ENCODE data around the gene CCDC70. TPM values are rescaled to one million over a fixed set of nuclear protein-coding genes. Genes with fewer than 3 reads are reported as not detected.

Gene CCDC70
- total RNA-seq, 4 donors from 2014 or later = not detected

DNA sequence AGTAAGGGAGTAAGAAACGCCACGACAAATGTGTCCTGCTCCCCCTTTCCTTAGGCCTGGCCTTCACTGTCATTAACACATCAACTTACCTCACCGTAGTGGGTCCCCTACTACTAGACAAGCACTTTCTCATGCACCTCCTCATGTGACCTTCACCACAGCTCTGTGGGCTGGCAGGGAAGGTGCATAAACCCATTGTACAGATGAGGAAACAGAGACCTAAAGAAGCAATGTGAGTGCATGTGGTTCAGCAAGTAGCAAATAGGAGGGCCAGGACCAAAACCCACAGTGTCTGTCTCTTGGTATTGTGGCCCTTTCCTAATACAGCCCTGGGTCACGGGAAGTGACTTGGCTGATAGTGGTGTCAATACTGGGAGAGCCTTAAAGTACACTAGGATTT, 5.3 kb downstream of the CCDC70 start:
- H3K27ac ChIP-seq = no peak overlapping the region
- no peaks in the 10 kb centered on the region for H3K27me3 ChIP-seq
- H3K4me3 ChIP-seq = no peak overlapping the region
- no peak for DNase-seq
- H3K9me3 ChIP-seq = no peaks in the 10 kb centered on the region
- H3K36me3 ChIP-seq = no peaks in the 10 kb centered on the region
- no peaks in the 10 kb centered on the region for H3K4me1 ChIP-seq
- TF ChIP-seq POLR2A (IDR thresholded peaks at IDR 0.05) = no peak
- TF ChIP-seq, protein P1, sequence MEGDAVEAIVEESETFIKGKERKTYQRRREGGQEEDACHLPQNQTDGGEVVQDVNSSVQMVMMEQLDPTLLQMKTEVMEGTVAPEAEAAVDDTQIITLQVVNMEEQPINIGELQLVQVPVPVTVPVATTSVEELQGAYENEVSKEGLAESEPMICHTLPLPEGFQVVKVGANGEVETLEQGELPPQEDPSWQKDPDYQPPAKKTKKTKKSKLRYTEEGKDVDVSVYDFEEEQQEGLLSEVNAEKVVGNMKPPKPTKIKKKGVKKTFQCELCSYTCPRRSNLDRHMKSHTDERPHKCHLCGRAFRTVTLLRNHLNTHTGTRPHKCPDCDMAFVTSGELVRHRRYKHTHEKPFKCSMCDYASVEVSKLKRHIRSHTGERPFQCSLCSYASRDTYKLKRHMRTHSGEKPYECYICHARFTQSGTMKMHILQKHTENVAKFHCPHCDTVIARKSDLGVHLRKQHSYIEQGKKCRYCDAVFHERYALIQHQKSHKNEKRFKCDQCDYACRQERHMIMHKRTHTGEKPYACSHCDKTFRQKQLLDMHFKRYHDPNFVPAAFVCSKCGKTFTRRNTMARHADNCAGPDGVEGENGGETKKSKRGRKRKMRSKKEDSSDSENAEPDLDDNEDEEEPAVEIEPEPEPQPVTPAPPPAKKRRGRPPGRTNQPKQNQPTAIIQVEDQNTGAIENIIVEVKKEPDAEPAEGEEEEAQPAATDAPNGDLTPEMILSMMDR (IDR thresholded peaks at IDR 0.05) = no peak

DNA sequence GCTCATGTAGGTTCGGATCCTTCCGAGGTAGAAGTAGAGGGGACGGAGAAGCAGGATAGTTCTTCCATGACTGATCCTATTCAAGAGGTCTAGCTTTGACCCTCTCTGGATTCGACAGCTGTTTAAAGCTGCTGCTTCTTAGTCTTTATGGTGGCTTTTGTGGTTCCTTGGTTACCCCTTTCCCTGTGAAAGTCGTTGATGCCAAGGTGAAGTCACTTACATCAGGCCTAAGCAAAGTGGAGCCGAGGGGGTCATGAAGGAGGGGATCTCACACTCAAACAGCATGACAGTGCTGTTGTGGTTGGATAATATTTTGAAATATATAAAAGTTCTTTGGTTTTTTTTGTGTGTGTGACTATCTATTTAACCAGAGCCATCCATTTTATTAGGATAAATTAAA, 8.1 kb downstream of the CCDC70 start:
- H3K27ac ChIP-seq = no peak overlapping the region
- DNase-seq = no peak
- TF ChIP-seq, protein P1 (IDR thresholded peaks at IDR 0.05) = no peak
- no peak for TF ChIP-seq POLR2A (IDR thresholded peaks at IDR 0.05)

DNA sequence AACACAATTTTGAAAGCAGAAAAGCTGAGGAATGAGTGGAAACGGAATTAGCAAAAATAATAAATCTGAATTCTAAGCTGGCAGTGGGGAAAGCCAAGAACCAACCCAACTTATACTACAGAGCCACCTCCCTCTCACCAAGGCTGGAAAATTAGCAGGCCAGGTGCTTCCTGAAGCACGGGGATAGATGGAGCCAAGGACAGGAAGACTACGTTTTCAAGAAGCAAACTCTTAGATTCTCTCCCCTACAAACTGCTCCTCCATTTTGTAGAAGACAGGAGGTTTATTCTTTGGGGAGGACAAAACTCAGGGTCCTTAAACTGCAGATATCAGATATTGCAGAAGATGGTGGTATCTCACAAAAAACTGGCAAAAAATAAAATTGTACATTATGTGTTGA, 8.8 kb downstream of the CCDC70 start:
- no peak for DNase-seq
- H3K4me3 ChIP-seq = no peak overlapping the region
- H3K36me3 ChIP-seq = no peaks in the 10 kb centered on the region

More for the DNA sequence above, 8.1 kb downstream of the CCDC70 start:
- no peak overlapping the region for H3K4me3 ChIP-seq
- no peaks in the 10 kb centered on the region for H3K4me1 ChIP-seq
- H3K27me3 ChIP-seq = no peaks in the 10 kb centered on the region
- no peaks in the 10 kb centered on the region for H3K9me3 ChIP-seq
- H3K36me3 ChIP-seq = no peaks in the 10 kb centered on the region

DNA sequence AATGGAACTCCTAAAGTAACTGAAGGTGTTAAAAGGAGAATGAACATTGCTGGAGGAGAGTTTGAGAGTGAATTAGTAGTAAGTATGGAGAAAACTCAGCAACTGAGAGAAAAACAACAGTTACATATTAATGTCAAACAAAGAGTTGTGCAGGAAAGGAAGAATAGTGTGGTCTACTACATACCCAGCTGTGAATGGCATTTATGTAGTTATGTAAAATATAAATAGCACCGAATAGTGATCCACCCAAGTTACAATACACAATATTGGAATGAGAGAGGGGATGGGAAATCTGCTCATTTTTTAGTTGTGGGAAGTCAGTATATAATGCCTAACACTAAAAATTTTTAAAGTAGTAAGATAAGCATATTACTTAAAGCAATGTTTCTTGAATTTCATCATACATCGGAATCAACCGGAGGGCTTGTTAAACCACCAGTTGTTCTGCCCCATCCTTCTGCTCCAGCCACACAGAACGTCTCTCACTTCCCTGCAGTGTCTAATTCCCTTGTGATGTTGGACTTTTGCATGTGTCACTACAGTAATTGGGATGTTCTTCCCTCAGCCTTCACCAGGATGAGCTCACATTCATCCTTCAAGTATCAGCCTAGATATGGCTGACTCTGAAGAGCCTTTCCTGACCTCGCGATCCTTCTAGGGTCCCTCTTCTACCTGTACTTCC, 11.5 kb downstream of the CCDC70 start:
- no peaks in the 10 kb centered on the region for H3K36me3 ChIP-seq
- no peak overlapping the region for H3K27ac ChIP-seq
- DNase-seq = no peak
- H3K9me3 ChIP-seq = no peaks in the 10 kb centered on the region
- TF ChIP-seq POLR2A (IDR thresholded peaks at IDR 0.05) = no peak
- TF ChIP-seq, protein P1 (IDR thresholded peaks at IDR 0.05) = no peak
- no peaks in the 10 kb centered on the region for H3K27me3 ChIP-seq
- no peaks in the 10 kb centered on the region for H3K4me1 ChIP-seq
- H3K4me3 ChIP-seq = no peak overlapping the region

More for the DNA sequence above, 8.8 kb downstream of the CCDC70 start:
- Histone ChIP-seq H3K4me1 (no peaks in the 10 kb centered on the region), H3K27me3 (no peaks in the 10 kb centered on the region), H3K9me3 (no peaks in the 10 kb centered on the region), H3K27ac (no peak overlapping the region)
- no peak for TF ChIP-seq POLR2A (IDR thresholded peaks at IDR 0.05)
- TF ChIP-seq, protein P1 (IDR thresholded peaks at IDR 0.05) = no peak

DNA sequence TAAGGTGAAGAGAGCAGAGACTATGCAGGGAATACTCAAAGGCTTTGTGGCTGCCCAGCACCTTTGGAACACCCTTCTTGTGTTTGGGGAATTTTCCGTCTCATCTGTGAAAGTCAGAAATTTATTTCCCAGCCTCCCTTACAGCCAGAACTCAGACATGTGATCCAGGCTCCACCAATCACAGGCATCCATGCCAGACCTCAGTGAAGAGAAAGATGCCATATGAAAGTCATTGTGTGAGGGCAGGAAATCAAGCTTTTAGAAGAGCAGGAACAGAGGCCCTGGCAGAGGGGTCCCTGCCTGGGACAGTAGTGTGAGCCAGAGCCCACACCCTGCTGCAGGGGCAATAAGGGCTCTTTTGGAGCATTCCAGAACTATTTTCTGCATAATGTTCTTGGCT, 12.1 kb downstream of the CCDC70 start:
- no peaks in the 10 kb centered on the region for H3K4me1 ChIP-seq
- H3K36me3 ChIP-seq = no peaks in the 10 kb centered on the region
- no peak for DNase-seq
- TF ChIP-seq POLR2A (IDR thresholded peaks at IDR 0.05) = no peak
- TF ChIP-seq, protein P1 (IDR thresholded peaks at IDR 0.05) = no peak
- H3K27ac ChIP-seq = no peak overlapping the region
- H3K4me3 ChIP-seq = no peak overlapping the region
- no peaks in the 10 kb centered on the region for H3K9me3 ChIP-seq
- no peaks in the 10 kb centered on the region for H3K27me3 ChIP-seq
